Stimulated activated CD8-positive, alpha-beta memory T cell treated with anti-CD3 and anti-CD28 coated beads, Interleukin-4, amount 100 ng/mL, for 24 hours (primary cell): ENCODE results near the gene MECR.

Experiments used
- DNase-seq: peaks from one replicate; pipeline ENCODE4 v3.0.0-alpha.2; 2020; ENCODE audit warnings: low read depth

The MECR gene

DNA sequence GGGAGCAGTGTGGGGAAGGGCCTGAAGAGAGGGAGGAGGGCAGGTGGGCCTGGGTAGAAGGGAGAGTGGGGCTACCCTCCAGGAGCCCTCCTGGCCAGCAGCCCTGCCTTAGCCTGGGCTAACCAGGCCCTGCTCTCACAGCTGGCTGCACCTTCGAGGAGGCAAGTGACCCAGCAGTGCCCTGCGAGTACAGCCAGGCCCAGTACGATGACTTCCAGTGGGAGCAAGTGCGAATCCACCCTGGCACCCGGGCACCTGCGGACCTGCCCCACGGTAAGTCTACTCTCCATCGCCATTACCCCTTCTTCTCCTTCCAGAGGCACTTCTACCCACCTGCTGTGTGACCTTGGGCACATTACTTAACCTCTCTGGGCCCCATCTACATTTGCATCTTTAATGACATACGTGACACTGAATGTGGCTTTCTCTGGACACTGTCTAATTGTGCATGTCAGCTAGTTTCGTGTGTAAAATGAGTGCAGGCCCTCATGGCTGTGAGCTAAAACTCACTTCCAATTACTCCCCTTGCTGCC lies 24.5 kb upstream of the MECR start:
- DNase-seq, result no peak

DNA sequence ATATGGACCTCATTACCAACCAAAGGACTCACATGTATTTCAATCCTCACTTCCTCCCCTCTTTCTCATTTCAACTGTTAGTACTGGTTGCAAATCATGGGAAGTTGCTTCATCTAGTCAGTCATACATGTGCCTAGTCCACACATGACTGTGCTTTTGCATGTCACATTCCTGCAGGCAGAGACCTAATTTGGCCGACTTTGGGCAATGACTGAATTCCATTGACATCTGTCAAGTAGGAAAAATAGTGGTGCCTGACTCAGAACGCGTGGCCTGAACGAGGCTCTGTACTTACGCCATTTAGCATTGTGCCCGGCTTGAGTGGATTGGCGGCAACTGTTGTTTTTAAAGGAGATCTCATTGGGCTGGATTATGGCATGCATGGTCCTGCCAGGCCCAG lies 23.6 kb upstream of the MECR start:
- DNase-seq, result no peak

- DNase-seq, result no peak
Measured at GRCh38 chr1:29253180-29253579, 22.4 kb upstream of the MECR start.

DNA sequence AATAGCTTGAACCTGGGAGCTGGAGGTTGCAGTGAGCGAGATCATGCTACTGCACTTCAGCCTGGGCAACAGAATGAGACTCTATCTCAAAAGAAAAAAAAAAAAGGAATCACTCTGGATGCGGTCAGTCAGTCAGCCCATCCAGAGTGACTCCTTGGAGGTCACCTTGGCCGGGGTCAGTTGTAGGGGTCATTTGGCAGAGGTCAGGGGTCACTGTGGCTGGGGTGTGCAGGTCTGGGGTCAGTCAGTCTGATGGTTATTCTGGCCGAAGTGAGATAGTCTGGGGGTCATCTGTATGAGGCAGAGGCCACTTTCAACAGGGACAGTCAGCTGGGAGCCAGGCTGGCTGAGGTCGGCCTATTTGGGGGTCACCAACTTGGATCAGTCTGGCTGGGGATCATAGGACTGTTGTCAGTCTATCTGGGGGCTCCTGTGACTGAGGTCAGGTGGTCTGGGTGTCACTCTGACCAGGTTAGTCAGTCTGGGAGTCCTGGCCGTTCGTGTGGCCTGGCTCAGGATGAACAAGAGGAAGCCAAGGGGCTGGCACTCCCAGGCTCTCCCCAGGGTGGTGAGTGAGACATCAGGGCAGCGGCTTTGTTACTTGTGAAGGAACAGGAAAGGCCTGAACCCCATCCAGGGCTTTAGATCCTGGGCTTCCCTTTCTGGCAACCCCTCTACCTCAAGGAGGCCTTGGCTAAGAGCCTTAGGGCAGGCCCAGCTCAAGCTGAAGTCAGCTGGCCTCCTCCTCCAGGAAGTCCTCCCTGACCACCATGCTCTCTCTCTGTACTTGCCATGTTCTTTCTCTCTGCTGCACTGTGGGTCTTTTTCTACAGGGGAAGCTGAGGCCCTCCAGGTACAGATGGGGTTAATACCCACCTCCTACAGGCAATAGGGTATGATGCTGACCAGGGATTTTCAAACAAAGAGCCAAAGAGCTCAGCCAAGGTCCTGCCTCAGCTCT lies 20.7 kb upstream of the MECR start:
- no peak for DNase-seq

DNA sequence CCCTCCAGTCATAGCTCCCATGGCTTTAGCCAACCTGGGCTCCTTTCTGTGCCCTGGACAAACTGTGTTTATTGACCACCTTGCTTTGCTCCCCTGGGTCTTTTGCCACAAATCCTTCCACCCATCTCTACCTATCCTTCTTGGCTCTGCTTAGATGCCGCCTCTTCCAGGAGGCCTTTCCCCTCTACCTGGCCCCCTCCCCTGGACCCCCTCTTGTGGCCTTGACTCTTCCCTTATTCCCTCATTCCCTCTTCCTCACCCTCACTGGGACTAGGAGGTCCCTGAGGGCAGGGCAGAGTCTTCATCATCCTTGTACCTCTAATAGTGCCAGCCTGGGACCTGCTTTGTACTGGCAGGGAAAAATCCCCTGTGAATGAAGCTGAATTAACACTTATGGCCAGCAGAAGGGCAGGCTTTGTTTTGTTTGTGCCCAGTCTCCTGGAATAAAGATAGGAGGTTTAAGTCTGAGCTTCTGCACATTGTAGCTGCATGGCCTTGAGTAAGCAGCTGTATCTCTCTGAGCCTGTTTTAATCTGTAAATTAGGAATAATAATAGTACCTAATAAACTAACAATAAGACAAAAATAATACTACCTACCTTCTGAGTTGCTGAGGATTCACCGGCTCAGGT lies 19.3 kb upstream of the MECR start:
- no peak for DNase-seq

DNA sequence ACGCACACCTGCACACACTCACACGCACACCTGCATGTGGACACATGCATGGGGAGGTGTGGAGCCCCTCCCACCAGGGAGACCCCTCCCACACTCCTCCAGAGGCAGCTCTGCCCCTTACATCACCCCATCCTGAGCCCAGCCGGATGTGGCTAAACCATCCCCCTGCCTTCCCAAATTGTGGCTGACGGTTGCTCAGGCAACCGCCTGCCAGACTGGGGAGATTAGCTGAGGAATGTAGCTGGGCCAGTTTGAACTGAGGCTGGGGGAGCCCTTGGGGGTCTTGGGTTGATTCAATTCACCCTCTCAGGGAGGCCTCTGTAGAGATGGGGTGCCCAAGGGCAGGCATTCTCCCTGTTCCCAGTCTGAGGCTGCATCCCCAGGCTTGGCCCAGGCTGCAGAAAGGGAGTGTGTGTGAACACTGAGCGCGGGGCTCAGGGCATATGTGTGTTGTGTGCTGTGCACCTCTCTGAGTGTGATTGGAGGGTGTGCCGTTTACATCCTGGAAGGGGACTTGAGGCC lies 18.5 kb upstream of the MECR start:
- DNase-seq, result no peak

- no peak for DNase-seq
Measured at GRCh38 chr1:29248409-29248808, 17.7 kb upstream of the MECR start.

GRCh38 chr1:29247571-29248273 lies 17.0 kb upstream of the MECR start:
- DNase-seq, result no peak

GRCh38 chr1:29247044-29247443 lies 16.3 kb upstream of the MECR start:
- no peak for DNase-seq

- no peak for DNase-seq
Measured at GRCh38 chr1:29245876-29246275, 15.1 kb upstream of the MECR start.

- DNase-seq, result no peak
Measured at GRCh38 chr1:29245261-29245660, 14.5 kb upstream of the MECR start.

DNA sequence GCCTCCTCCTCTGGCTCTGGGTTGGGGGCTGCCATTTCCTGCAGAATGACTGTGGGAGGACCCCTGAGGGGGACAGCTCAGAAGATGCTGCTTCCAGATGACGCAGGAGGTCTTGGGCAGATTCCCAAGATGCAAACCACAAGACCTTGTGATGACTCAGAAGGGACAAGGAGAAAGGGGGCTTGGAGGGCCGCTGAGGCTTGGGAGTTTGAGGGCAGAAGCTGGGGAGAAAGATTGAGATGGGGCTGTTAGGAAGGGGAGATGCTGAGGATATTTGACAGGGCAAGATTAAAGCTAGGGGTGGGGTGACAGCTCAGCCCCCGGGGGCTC lies 13.1 kb upstream of the MECR start:
- no peak for DNase-seq

GRCh38 chr1:29243023-29243870 lies 12.5 kb upstream of the MECR start:
- DNase-seq, result no peak

GRCh38 chr1:29240986-29241385 lies 10.3 kb upstream of the MECR start:
- DNase-seq, result no peak

DNA sequence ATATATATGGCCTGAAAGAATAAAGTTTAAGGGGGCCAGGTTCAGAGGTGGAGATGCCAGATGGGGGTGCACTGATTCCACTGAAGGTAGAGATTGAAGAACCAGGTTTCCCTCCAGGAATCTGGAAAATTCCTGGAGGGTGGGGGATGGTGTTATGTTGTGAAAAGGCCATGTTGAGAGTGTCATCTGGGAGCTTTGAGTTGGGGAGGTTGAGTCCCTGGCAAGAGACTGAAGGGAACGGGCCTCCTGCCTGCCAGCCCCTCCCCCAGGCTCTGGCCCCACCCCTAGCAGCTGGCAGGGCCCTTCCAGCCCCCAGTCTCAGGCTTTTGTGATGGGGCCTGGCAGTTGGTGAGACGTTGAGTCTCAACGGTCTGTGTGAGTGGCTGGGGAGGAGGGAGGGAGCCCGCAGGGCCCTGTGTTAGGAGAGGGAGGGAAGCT lies 9.7 kb upstream of the MECR start:
- no peak for DNase-seq

DNA sequence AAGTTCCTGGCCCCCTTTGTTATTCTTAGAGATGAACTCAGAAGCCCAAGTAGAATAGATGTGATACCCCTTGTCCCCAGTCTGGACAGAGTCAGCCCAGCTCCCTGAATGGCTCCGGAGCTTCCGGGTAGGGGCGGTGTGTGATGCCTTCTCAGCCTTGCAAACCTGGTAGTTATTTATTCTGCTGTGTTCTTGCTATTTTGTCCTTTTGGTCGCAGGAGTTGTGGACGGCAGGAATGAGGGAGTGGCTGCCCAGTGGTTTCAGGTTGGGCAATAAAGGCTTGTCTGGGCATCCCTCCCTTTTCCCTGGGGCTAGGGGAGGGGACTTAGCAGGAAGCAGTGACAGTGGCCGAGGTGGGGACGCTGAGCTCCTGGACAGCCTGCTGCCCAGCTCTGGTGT lies 8.4 kb upstream of the MECR start:
- DNase-seq, result no peak

DNA sequence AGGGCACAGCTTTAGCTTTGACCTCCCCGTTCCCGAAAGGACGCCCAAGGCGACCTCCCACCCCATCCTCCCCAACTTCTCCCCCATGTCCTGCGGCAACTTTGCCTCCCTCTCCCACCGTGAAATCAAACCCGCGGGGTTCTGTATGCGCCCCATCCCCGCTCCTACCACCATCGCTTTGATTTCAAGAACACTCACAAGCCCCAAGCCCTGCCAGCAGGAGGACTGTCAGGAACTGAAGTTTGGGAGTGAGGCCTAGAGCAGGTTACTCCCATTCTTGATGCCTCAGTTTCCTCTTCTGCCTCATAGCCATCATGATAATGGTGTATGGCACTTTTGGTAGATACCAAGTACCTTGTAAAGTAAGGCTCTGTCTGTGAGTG lies 7.9 kb upstream of the MECR start:
- no peak for DNase-seq

DNA sequence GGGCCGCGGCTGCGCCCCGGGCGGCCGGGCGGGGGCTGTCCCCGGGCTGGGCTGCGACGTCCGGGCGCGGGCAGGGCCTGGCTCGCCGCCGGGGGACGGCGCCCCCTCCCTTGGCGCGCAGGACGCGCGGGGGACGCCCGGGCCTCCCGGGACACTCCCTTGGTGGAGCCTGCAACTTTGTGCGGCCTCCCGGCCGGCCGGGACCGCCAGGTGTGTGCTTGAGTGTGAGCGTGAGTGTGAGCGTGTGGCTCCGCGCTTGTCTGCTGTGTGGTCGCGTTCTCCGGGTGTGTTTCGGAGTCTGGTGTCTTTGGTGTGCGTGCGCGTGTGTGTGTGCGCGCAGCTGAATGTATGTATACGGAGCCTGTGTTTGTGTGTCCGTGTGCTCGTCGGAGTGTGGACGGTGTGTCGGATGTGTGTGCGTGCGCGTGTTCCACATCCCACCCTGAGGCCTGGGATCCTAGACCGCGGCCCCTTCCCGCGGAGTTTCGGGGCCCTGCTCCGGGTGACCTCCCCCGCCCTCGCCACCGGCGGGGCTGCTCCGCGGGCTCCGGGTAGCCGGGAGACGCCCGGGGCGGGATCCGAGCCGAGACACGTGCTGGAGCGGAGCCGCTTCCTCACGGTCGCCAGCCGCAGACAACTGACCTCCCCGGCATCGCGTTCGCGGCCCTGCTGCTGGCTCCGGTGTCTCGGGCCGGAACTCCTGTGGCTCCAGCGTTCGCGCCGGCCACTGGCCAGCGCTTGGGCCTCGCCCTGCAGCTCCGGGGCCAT lies 7.3 kb upstream of the MECR start:
- no peak for DNase-seq

GRCh38 chr1:29237129-29237821 lies 6.5 kb upstream of the MECR start:
- DNase-seq, result no peak

GRCh38 chr1:29236712-29237128 lies 6.0 kb upstream of the MECR start:
- DNase-seq, result no peak
